ENCODE measurements around the gene CTCF. TPM values are rescaled to one million over a fixed set of nuclear protein-coding genes. Genes with fewer than 3 reads are reported as not detected.
"Not testable (repeated sequence)": the region's sequence is repeated elsewhere in the genome, so short reads cannot be mapped to it uniquely, and the experiment has no call there.

CTCF gene
- 10 to 100 TPM; 71.9 to 78.4 (median 75.6) TPM for polyA plus RNA-seq (ENCODE audit: insufficient read length in 3 of 3)
- long read RNA-seq, donor 1, partial matches to known transcripts, result 7 of 11 reads
- long read RNA-seq, donor 1, other reads (novel, unspliced or antisense), result 0 of 11 reads
- long read RNA-seq, donor 2, transcript CTCF-201 (12 exons, 3,941 nt), result major isoform, 6 of 13 reads
- long read RNA-seq, donor 2, partial matches to known transcripts, result 6 of 13 reads
- long read RNA-seq, donor 2, other reads (novel, unspliced or antisense), result 0 of 13 reads
- long read RNA-seq, donor 3, partial matches to known transcripts, result 22 of 29 reads
- long read RNA-seq, donor 3, other reads (novel, unspliced or antisense), result 0 of 29 reads
- long read RNA-seq, donor 4, partial matches to known transcripts, result 55 of 60 reads
- long read RNA-seq, donor 4, other reads (novel, unspliced or antisense), result 0 of 60 reads
- long read RNA-seq, donor 5, partial matches to known transcripts, result 10 of 11 reads
- long read RNA-seq, donor 5, other reads (novel, unspliced or antisense), result 0 of 11 reads
- long read RNA-seq, donor 6, partial matches to known transcripts, result 12 of 19 reads
- long read RNA-seq, donor 6, other reads (novel, unspliced or antisense), result 0 of 19 reads
- long read RNA-seq, donor 7, transcript CTCF-214 (10 exons, 3,521 nt), result major isoform, 5 of 68 reads
- long read RNA-seq, donor 7, partial matches to known transcripts, result 51 of 68 reads
- long read RNA-seq, donor 7, other reads (novel, unspliced or antisense), result 7 of 68 reads
- long read RNA-seq, donor 8, partial matches to known transcripts, result 0 of 3 reads
- long read RNA-seq, donor 8, other reads (novel, unspliced or antisense), result 0 of 3 reads
- long read RNA-seq, donor 9, transcript CTCF-201 (12 exons, 3,941 nt), result major isoform, 5 of 25 reads
- long read RNA-seq, donor 9, partial matches to known transcripts, result 14 of 25 reads
- long read RNA-seq, donor 9, other reads (novel, unspliced or antisense), result 0 of 25 reads
- long read RNA-seq, donor 10, partial matches to known transcripts, result 23 of 36 reads
- long read RNA-seq, donor 10, other reads (novel, unspliced or antisense), result 7 of 36 reads
- long read RNA-seq, donor 11, partial matches to known transcripts, result 24 of 30 reads
- long read RNA-seq, donor 11, other reads (novel, unspliced or antisense), result 0 of 30 reads
- long read RNA-seq, donor 12, transcript CTCF-201 (12 exons, 3,941 nt), result major isoform, 6 of 27 reads
- long read RNA-seq, donor 12, partial matches to known transcripts, result 13 of 27 reads
- long read RNA-seq, donor 12, other reads (novel, unspliced or antisense), result 5 of 27 reads
- long read RNA-seq, donor 13, partial matches to known transcripts, result 36 of 42 reads
- long read RNA-seq, donor 13, other reads (novel, unspliced or antisense), result 0 of 42 reads
- long read RNA-seq, donor 14, result 0 reads
- long read RNA-seq, donor 15, result 0 reads
- long read RNA-seq, donor 16, transcript CTCF-214 (10 exons, 3,521 nt), result major isoform, 5 of 39 reads
- long read RNA-seq, donor 16, partial matches to known transcripts, result 29 of 39 reads
- long read RNA-seq, donor 16, other reads (novel, unspliced or antisense), result 0 of 39 reads

GRCh38 chr16:67562526-67562917 lies at the start of gene CTCF:
Gene CTCF (plus strand): TSS chr16:67562526. CDS start chr16:67610833, 48,307 bp downstream.
- DNase-seq, result peak; percentile 81

- DNase-seq, result not testable (repeated sequence)
Measured at GRCh38 chr16:67513892-67514291, 48.4 kb upstream of the CTCF start.

- peak; percentile 75 for DNase-seq
Measured at GRCh38 chr16:67514382-67514828, 47.9 kb upstream of the CTCF start.

GRCh38 chr16:67516296-67517154 lies 45.8 kb upstream of the CTCF start:
- no peak for DNase-seq

- DNase-seq, result no peak
Measured at GRCh38 chr16:67517155-67517445, 45.2 kb upstream of the CTCF start.

- DNase-seq, result peak; percentile 57
Measured at GRCh38 chr16:67517661-67518423, 44.5 kb upstream of the CTCF start.

GRCh38 chr16:67518676-67519075 lies 43.6 kb upstream of the CTCF start:
- no peak for DNase-seq

GRCh38 chr16:67519242-67519641 lies 43.1 kb upstream of the CTCF start:
- no peak for DNase-seq

GRCh38 chr16:67521095-67521804 lies 41.1 kb upstream of the CTCF start:
- DNase-seq, result peak; percentile 96

GRCh38 chr16:67525176-67525860 lies 37.0 kb upstream of the CTCF start:
- no peak for DNase-seq

GRCh38 chr16:67526149-67526791 lies 36.1 kb upstream of the CTCF start:
- no peak for DNase-seq

GRCh38 chr16:67528222-67528869 lies 34.0 kb upstream of the CTCF start, which contains the start of gene RIPOR1:
Gene RIPOR1 (plus strand): TSS chr16:67528829. CDS start chr16:67538447, 9,618 bp downstream.
- no peak for DNase-seq

GRCh38 chr16:67528870-67529581 lies 33.3 kb upstream of the CTCF start:
- DNase-seq, result no peak

- DNase-seq, result no peak
Measured at GRCh38 chr16:67529582-67530012, 32.7 kb upstream of the CTCF start.

GRCh38 chr16:67530013-67530939 lies 32.0 kb upstream of the CTCF start:
- DNase-seq, result peak; percentile 73
